ENCODE results near the gene SCN3A.
A peak's percentile ranks its signal among the peaks of the same experiment; 100 is the strongest.

Gene SCN3A
- long read RNA-seq, donor 1, result 0 reads
- long read RNA-seq, donor 2, result 0 reads
- long read RNA-seq, donor 3, result 0 reads
- long read RNA-seq, donor 4, result 0 reads
- long read RNA-seq, donor 5, result 0 reads
- long read RNA-seq, donor 6, result 0 reads
- long read RNA-seq, donor 7, result 0 reads
- long read RNA-seq, donor 8, result 0 reads

- DNase-seq, result peak; percentile 24
Measured at GRCh38 chr2:165203689-165204559, at the start of gene SCN3A. TSS of gene SCN3A (minus strand) at chr2:165204050. CDS start at chr2:165176394, 27,656 bp downstream.

- DNase-seq, result no peak
Measured at GRCh38 chr2:165253178-165253577, 49.3 kb upstream of the SCN3A start.

GRCh38 chr2:165251366-165251765, 47.5 kb upstream of the SCN3A start:
- no peak for DNase-seq

GRCh38 chr2:165248238-165248637, 44.4 kb upstream of the SCN3A start:
- no peak for DNase-seq

- no peak for DNase-seq
Measured at GRCh38 chr2:165245081-165245793, 41.4 kb upstream of the SCN3A start.

- no peak for DNase-seq
Measured at GRCh38 chr2:165240916-165241315, 37.1 kb upstream of the SCN3A start.

GRCh38 chr2:165239856-165240515, 36.1 kb upstream of the SCN3A start:
- DNase-seq, result no peak

GRCh38 chr2:165239230-165239629, 35.4 kb upstream of the SCN3A start, which contains the start of gene SCN2A:
TSS of gene SCN2A (plus strand) at chr2:165239414. CDS start at chr2:165295824, 56,410 bp downstream.
- peak; percentile 19 for DNase-seq

GRCh38 chr2:165238295-165238694, 34.4 kb upstream of the SCN3A start:
- DNase-seq, result peak; percentile 2

GRCh38 chr2:165237056-165237455, 33.2 kb upstream of the SCN3A start:
- no peak for DNase-seq

- DNase-seq, result no peak
Measured at GRCh38 chr2:165227571-165227970, 23.7 kb upstream of the SCN3A start.

GRCh38 chr2:165224941-165225340, 21.1 kb upstream of the SCN3A start:
- DNase-seq, result no peak

GRCh38 chr2:165219481-165219880, 15.6 kb upstream of the SCN3A start:
- no peak for DNase-seq

- DNase-seq, result no peak
Measured at GRCh38 chr2:165214093-165214492, 10.2 kb upstream of the SCN3A start.

GRCh38 chr2:165208094-165208493, 4.2 kb upstream of the SCN3A start:
- DNase-seq, result no peak

- DNase-seq, result no peak
Measured at GRCh38 chr2:165205865-165206264, 2.0 kb upstream of the SCN3A start.

- DNase-seq, result no peak
Measured at GRCh38 chr2:165202239-165202638, 1.6 kb downstream of the SCN3A start.

- no peak for DNase-seq
Measured at GRCh38 chr2:165198181-165198580, 5.7 kb downstream of the SCN3A start.

- no peak for DNase-seq
Measured at GRCh38 chr2:165197346-165197745, 6.5 kb downstream of the SCN3A start.

- DNase-seq, result no peak
Measured at GRCh38 chr2:165196411-165196810, 7.4 kb downstream of the SCN3A start.

- no peak for DNase-seq
Measured at GRCh38 chr2:165193178-165193777, 10.6 kb downstream of the SCN3A start.

- DNase-seq, result no peak
Measured at GRCh38 chr2:165192729-165193128, 11.1 kb downstream of the SCN3A start.

Measured in right kidney (tissue), 9 donors.